Neuronal stem cell (in vitro differentiated cells): Measurements from ENCODE around the gene MED1.

Experiments
- DNase-seq: peaks from one replicate; pipeline ENCODE4 v3.0.0-alpha.2; 2013; ENCODE audit warnings: low spot score
- H2AFZ ChIP-seq: one replicate; pipeline ENCODE4 v1.6.1; 2013; ENCODE audit warnings: mild to moderate bottlenecking, low read length, inconsistent platforms
- H2AK5ac ChIP-seq: 2 replicates; pipeline ENCODE4 v1.6.1; 2013; ENCODE audit warnings: low read depth, mild to moderate bottlenecking, inconsistent platforms, low read length, moderate library complexity, mixed read lengths
- H2BK120ac ChIP-seq: 2 replicates; pipeline ENCODE4 v1.6.1; 2013; ENCODE audit warnings: low read depth, mild to moderate bottlenecking, inconsistent platforms, low read length, moderate library complexity, mixed read lengths
- H2BK12ac ChIP-seq: one replicate; pipeline ENCODE4 v1.6.1; 2013; ENCODE audit warnings: low read length, inconsistent platforms
- H2BK15ac ChIP-seq: 2 replicates; pipeline ENCODE4 v1.6.1; 2013; ENCODE audit warnings: mild to moderate bottlenecking, low read length, inconsistent platforms, mixed read lengths
- H2BK5ac ChIP-seq: one replicate; pipeline ENCODE4 v1.6.1; 2013; ENCODE audit warnings: inconsistent platforms, mild to moderate bottlenecking, low read length, moderate library complexity
- H3K14ac ChIP-seq: one replicate; pipeline ENCODE4 v1.6.1; 2013; ENCODE audit warnings: low read length, inconsistent platforms
- H3K18ac ChIP-seq: 2 replicates; pipeline ENCODE4 v1.6.1; 2013; ENCODE audit warnings: low read length, inconsistent platforms
- H3K23ac ChIP-seq: 2 replicates; pipeline ENCODE4 v1.6.1; 2013; ENCODE audit warnings: low read depth, mild to moderate bottlenecking, mixed read lengths, low read length, inconsistent platforms; ENCODE audit not compliant: poor library complexity
- H3K27ac ChIP-seq: replicated peaks from 3 replicates; pipeline ENCODE4 v1.5.1; 2013; ENCODE audit warnings: low read length, inconsistent platforms
- H3K27me3 ChIP-seq, 3 experiments: 2 replicates each; pipeline ENCODE4 v1.6.1; 2013; ENCODE audit warnings: low read length in 3 of 3, mild to moderate bottlenecking in 2 of 3, inconsistent platforms in 1 of 3, low read depth in 1 of 3, mixed read lengths in 1 of 3, moderate library complexity in 1 of 3; ENCODE audit not compliant: control insufficient read depth in 3 of 3, insufficient read depth in 3 of 3
- H3K36me3 ChIP-seq, 2 donors: replicated peaks in 1 of 2; 2 replicates each; pipeline ENCODE4 v1.6.1; 2013; ENCODE audit warnings: low read length in 2 of 2; ENCODE audit not compliant: control insufficient read depth in 2 of 2, insufficient read depth in 2 of 2
- H3K4ac ChIP-seq: 2 replicates; pipeline ENCODE4 v1.6.1; 2013; ENCODE audit warnings: inconsistent platforms, mild to moderate bottlenecking, low read length, moderate library complexity
- H3K4me1 ChIP-seq, 2 donors: 1 replicate in 1 of 2; 2 replicates in 1 of 2; pipeline ENCODE4 v1.6.1; 2013; ENCODE audit warnings: low read length in 2 of 2, low read depth in 1 of 2; ENCODE audit not compliant: control insufficient read depth in 2 of 2, insufficient read depth in 1 of 2
- H3K4me2 ChIP-seq: one replicate; pipeline ENCODE4 v1.6.1; 2013; ENCODE audit warnings: mild to moderate bottlenecking, low read length, inconsistent platforms; ENCODE audit not compliant: insufficient read depth, poor library complexity, severe bottlenecking
- H3K4me3 ChIP-seq, 2 donors: 2 replicates each; pipeline ENCODE4 v1.5.1; 2013; ENCODE audit warnings: low read length in 2 of 2, mild to moderate bottlenecking in 2 of 2, inconsistent platforms in 1 of 2, moderate library complexity in 1 of 2
- H3K79me1 ChIP-seq: one replicate; pipeline ENCODE4 v1.6.1; 2013; ENCODE audit warnings: low read depth, mild to moderate bottlenecking, inconsistent platforms, low read length, moderate library complexity
- H3K9ac ChIP-seq: one replicate; pipeline ENCODE4 v1.6.1; 2013; ENCODE audit warnings: mild to moderate bottlenecking, low read depth, low read length, inconsistent platforms; ENCODE audit not compliant: poor library complexity
- H3K9me3 ChIP-seq, 2 donors: replicated peaks in 1 of 2; 2 replicates each; pipeline versions ENCODE3 to v1.6.1; 2013; ENCODE audit warnings: low read length in 2 of 2, mild to moderate bottlenecking in 2 of 2, inconsistent platforms in 1 of 2, low read depth in 1 of 2, mixed read lengths in 1 of 2, moderate library complexity in 1 of 2; ENCODE audit not compliant: control insufficient read depth in 2 of 2, insufficient read depth in 1 of 2
- H4K8ac ChIP-seq: one replicate; pipeline ENCODE4 v1.6.1; 2013; ENCODE audit warnings: low read depth, mild to moderate bottlenecking, inconsistent platforms, low read length, moderate library complexity
- H4K91ac ChIP-seq: one replicate; pipeline ENCODE4 v1.6.1; 2013; ENCODE audit warnings: low read length, low read depth, mild to moderate bottlenecking, inconsistent platforms; ENCODE audit not compliant: poor library complexity
- WGBS, 2 donors: extraction: QIAGEN DNeasy Blood & Tissue Kit; methylation state at CpG; one replicate each; pipeline ENCODE4 v1.1.7; 2013; ENCODE audit warnings: missing lambda C conversion rate in 2 of 2, mixed read lengths in 1 of 2; ENCODE audit not compliant: insufficient read length in 2 of 2, insufficient replicate concordance in 1 of 2; ENCODE audit errors: extremely low coverage in 2 of 2; 5-methylcytosine and 5-hydroxymethylcytosine counted together

Gene MED1

GRCh38 chr17:39455919-39456318 lies 4.9 kb upstream of the MED1 start:
- DNase-seq, result no peak
- no peak overlapping the region for H3K4ac ChIP-seq
- no peaks in the 10 kb centered on the region for H3K9me3 ChIP-seq
- no peak overlapping the region for H2BK15ac ChIP-seq
- no peak overlapping the region for H3K4me2 ChIP-seq
- no peak overlapping the region for H3K23ac ChIP-seq
- no peaks in the 10 kb centered on the region for H3K4me1 ChIP-seq
- H4K91ac ChIP-seq, result no peak overlapping the region
- no peak overlapping the region for H2BK12ac ChIP-seq
- WGBS, 2 donors, result no CpG with 5 or more reads among the region's 4 CpGs
- H3K18ac ChIP-seq, result no peak overlapping the region
- no peaks in the 10 kb centered on the region for H3K36me3 ChIP-seq
- H3K4me3 ChIP-seq, result no peak overlapping the region
- no peak overlapping the region for H3K14ac ChIP-seq
- H2BK5ac ChIP-seq, result no peak overlapping the region
- H2AK5ac ChIP-seq, result no peak overlapping the region
- H2BK120ac ChIP-seq, result no peak overlapping the region
- no peak overlapping the region for H3K27ac ChIP-seq
- H3K79me1 ChIP-seq, result peaks cover under 1% of the 10 kb centered on the region
- no peak overlapping the region for H3K9ac ChIP-seq
- no peaks in the 10 kb centered on the region for H3K27me3 ChIP-seq
- no peak overlapping the region for H4K8ac ChIP-seq
- no peak overlapping the region for H2AFZ ChIP-seq

- H3K4me1 ChIP-seq, result peaks cover 0 to 4% of the 10 kb centered on the region in 2 donors
- H3K27ac ChIP-seq, result no peak overlapping the region
- H3K9me3 ChIP-seq, result no peaks in the 10 kb centered on the region
- H2BK5ac ChIP-seq, result no peak overlapping the region
- DNase-seq, result no peak
- no peak overlapping the region for H3K23ac ChIP-seq
- no peaks in the 10 kb centered on the region for H3K27me3 ChIP-seq
- H3K36me3 ChIP-seq, result peaks cover 4 to 36% of the 10 kb centered on the region in 2 donors
- peaks cover 7% of the 10 kb centered on the region for H3K79me1 ChIP-seq
- no peak overlapping the region for H3K14ac ChIP-seq
- H2BK120ac ChIP-seq, result no peak overlapping the region
- H2AFZ ChIP-seq, result no peak overlapping the region
- no peak overlapping the region for H3K9ac ChIP-seq
- H3K18ac ChIP-seq, result no peak overlapping the region
- H3K4me3 ChIP-seq, result peak overlapping the region in 1 of 2 donors; percentile 81
- no CpG with 5 or more reads among the region's 13 CpGs for WGBS, 2 donors
- H2BK12ac ChIP-seq, result no peak overlapping the region
- no peak overlapping the region for H2BK15ac ChIP-seq
- H4K8ac ChIP-seq, result no peak overlapping the region
- peak overlapping the region; percentile 71 for H3K4me2 ChIP-seq
- no peak overlapping the region for H4K91ac ChIP-seq
- H2AK5ac ChIP-seq, result no peak overlapping the region
- no peak overlapping the region for H3K4ac ChIP-seq
Observed at GRCh38 chr17:39450051-39450450, 1.0 kb downstream of the MED1 start.

GRCh38 chr17:39447561-39447960 lies 3.5 kb downstream of the MED1 start:
- no CpG with 5 or more reads among the region's 5 CpGs for WGBS, 2 donors
- Histone ChIP-seq H2BK5ac (no peak overlapping the region), H2BK12ac (no peak overlapping the region), H3K27me3 (no peaks in the 10 kb centered on the region), H3K9me3 (no peaks in the 10 kb centered on the region), H2BK15ac (no peak overlapping the region), H3K4me2 (no peak overlapping the region), H3K23ac (no peak overlapping the region), H3K79me1 (peaks cover 7% of the 10 kb centered on the region), H3K18ac (no peak overlapping the region), H2BK120ac (no peak overlapping the region), H3K9ac (no peak overlapping the region), H2AK5ac (no peak overlapping the region), H3K4ac (no peak overlapping the region), H4K8ac (no peak overlapping the region), H3K27ac (no peak overlapping the region), H3K4me3 (no peak overlapping the region), H3K36me3 (peaks cover 5 to 58% of the 10 kb centered on the region in 2 donors), H4K91ac (no peak overlapping the region), H2AFZ (no peak overlapping the region), H3K14ac (no peak overlapping the region), H3K4me1 (peaks cover 0 to 4% of the 10 kb centered on the region in 2 donors)
- no peak for DNase-seq

GRCh38 chr17:39443326-39443725 lies 7.7 kb downstream of the MED1 start:
- Histone ChIP-seq H3K23ac (no peak overlapping the region), H2BK120ac (no peak overlapping the region), H3K9ac (no peak overlapping the region), H3K79me1 (peaks cover 3% of the 10 kb centered on the region), H4K8ac (no peak overlapping the region), H3K4me3 (no peak overlapping the region), H3K4me2 (no peak overlapping the region), H3K27me3 (no peaks in the 10 kb centered on the region), H2AFZ (no peak overlapping the region), H3K9me3 (no peaks in the 10 kb centered on the region), H3K18ac (no peak overlapping the region), H3K4me1 (no peaks in the 10 kb centered on the region), H3K27ac (no peak overlapping the region), H2AK5ac (no peak overlapping the region), H4K91ac (no peak overlapping the region), H3K4ac (no peak overlapping the region), H3K14ac (no peak overlapping the region), H3K36me3 (peaks cover 13 to 91% of the 10 kb centered on the region in 2 donors), H2BK15ac (no peak overlapping the region), H2BK5ac (no peak overlapping the region), H2BK12ac (no peak overlapping the region)
- DNase-seq, result no peak
